IPS-18c (cell line): Measurements from ENCODE around the gene UCP2.
"Not testable (repeated sequence)": the region's sequence is repeated elsewhere in the genome, so short reads cannot be mapped to it uniquely, and the experiment has no call there.

Source experiments
- H3K4me3 ChIP-seq: 2 replicates; pipeline ENCODE4 v1.7.0; 2013; ENCODE audit warnings: low read depth, mild to moderate bottlenecking, low read length, moderate library complexity; ENCODE audit not compliant: insufficient read depth
- H3K9me3 ChIP-seq: one replicate; pipeline ENCODE4 v1.6.1; 2013; ENCODE audit warnings: mild to moderate bottlenecking, low read length, moderate library complexity; ENCODE audit not compliant: control insufficient read depth, insufficient read depth

The UCP2 gene

DNA sequence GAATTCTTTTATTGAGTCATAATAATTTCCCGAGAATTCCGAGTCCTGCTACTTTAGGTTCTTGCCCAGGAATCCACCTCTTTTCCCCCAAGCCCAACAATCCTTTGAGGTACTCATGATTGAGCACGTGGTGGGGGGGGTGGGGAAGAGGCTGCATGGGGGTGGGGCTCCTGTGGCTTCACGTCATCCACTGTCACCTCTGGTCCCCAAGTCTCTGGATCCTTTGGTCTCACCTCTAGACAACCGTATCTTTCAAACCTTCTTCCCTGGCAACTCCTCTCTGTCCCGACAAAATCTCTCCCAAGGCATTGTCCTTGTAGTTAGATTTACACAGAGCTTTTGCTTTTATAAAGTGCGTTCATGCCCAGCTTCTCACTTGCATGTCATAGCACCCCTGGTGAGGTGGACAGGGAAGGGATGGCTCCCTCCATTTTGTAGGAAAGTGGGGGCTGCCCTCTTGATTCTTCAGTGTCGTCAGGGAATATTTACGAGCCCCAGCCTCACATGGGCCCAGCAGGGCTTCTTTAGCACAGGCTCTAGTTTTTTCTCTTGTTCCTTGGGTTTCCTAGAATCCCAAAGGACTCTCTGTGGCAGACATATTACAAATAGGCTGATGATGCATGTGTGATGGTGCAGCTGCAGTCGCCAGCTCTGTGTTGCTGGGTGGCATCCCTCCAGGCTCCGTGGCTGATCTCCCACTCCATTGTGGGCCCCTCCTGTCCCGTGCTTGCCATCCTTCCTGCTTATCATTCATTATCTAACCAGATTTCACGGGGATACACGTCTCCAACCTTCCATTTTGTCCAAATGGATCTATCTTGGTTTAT lies 17.9 kb upstream of the UCP2 start:
- no peak overlapping the region for H3K4me3 ChIP-seq

DNA sequence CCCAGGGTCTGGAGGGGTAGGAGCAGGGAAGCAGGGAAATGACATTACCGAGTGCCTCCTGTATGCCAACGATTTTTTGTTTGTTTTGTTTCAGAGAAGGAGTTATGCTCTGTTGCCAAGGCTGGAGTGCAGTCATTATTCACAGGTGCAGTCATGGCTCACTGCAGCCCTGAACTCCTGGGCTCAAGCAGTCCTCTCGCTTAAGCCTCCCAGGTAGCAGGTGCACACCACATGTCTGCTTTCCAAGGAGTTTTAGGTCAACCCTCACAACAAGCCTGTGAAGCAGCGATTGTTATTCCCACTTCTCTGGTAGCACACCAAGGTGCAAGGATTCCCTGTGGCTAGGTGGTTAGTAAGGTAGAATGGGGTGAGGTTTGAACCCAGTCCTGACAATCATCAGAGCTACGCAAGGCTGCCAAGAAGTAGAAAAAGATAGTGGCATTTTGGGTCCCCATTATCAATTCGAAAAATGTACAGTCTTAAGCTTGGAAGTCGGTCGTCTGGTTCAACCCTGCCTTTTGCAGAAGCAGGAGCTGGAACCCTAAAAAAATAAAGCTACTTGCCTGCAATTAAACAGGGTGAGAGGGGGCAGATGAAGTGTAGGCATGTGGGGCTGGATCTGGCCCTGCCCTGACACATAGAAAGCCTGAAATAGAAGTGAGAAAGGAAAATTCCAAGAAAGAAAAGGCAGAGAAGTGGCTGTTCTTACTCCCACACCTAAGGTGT lies 17.1 kb upstream of the UCP2 start:
- Histone ChIP-seq H3K4me3 (no peak overlapping the region), H3K9me3 (peaks cover 2% of the 10 kb centered on the region)

More for the DNA sequence above, 17.9 kb upstream of the UCP2 start:
- peaks cover 2% of the 10 kb centered on the region for H3K9me3 ChIP-seq

GRCh38 chr11:73998846-73999575 lies 16.4 kb upstream of the UCP2 start:
- H3K9me3 ChIP-seq: peaks cover 2% of the 10 kb centered on the region
- no peak overlapping the region for H3K4me3 ChIP-seq

GRCh38 chr11:73997120-73997770 lies 14.6 kb upstream of the UCP2 start:
- no peaks in the 10 kb centered on the region for H3K9me3 ChIP-seq
- H3K4me3 ChIP-seq: no peak overlapping the region

GRCh38 chr11:73996161-73996747 lies 13.6 kb upstream of the UCP2 start:
- Histone ChIP-seq H3K9me3 (no peaks in the 10 kb centered on the region), H3K4me3 (no peak overlapping the region)

- no peak overlapping the region for H3K4me3 ChIP-seq
Measured at GRCh38 chr11:73995731-73996130, 13.1 kb upstream of the UCP2 start.

GRCh38 chr11:73995247-73995646 lies 12.6 kb upstream of the UCP2 start:
- Histone ChIP-seq H3K4me3 (no peak overlapping the region), H3K9me3 (no peaks in the 10 kb centered on the region)

More at GRCh38 chr11:73995731-73996130, 13.1 kb upstream of the UCP2 start:
- no peaks in the 10 kb centered on the region for H3K9me3 ChIP-seq

DNA sequence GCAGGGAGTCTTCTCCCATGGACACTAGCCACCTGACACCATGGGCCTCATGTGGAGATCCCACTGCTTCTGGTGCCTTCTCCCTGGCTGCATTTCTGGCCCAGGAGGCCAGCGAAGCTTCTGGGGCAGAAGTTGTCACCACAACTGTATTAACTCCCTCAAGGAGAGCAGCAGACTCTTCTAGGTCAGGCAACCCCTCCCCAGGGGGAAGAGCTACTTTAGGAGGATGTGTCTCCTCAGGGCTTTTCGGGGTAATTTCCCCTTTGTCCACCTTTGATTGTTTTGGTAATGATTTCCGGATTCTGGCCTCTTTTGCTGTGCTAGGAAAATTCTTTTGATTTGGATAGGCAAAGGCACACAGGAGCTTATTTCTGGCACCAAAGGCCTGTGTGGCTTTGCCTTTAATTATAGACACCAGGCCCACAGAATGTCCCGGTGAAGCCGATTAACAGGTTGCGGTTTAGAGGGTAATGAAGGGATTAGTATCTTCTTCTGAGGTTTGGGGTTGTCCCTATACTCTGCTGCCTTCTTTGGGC lies 8.9 kb upstream of the UCP2 start:
- Histone ChIP-seq H3K9me3 (no peaks in the 10 kb centered on the region), H3K4me3 (no peak overlapping the region)

DNA sequence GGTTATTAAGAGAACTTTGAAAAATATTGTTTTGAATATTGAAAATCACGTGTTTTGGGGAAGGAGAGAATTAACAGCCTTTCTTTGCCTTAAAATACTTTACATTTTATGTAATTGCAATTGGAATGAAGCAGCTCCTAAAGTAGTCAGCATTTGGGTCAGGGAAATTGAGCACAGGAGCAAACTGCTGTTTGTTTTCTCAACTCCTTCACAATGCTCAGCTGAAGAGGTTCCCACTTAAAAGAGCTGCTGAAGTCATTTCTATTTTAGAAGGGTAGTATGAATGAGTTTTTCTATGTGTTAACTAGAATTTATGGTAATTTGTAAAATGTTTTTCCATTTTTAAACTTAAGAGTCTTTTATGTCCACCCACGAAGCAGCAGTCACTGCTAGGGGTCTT lies 8.1 kb upstream of the UCP2 start:
- H3K9me3 ChIP-seq: no peaks in the 10 kb centered on the region
- H3K4me3 ChIP-seq: no peak overlapping the region

GRCh38 chr11:73989156-73989555 lies 6.5 kb upstream of the UCP2 start:
- no peak overlapping the region for H3K4me3 ChIP-seq
- no peaks in the 10 kb centered on the region for H3K9me3 ChIP-seq

GRCh38 chr11:73988227-73988626 lies 5.6 kb upstream of the UCP2 start:
- Histone ChIP-seq H3K9me3 (no peaks in the 10 kb centered on the region), H3K4me3 (no peak overlapping the region)

GRCh38 chr11:73985661-73986060 lies 3.0 kb upstream of the UCP2 start:
- not testable (repeated sequence) for H3K9me3 ChIP-seq, H3K4me3 ChIP-seq

DNA sequence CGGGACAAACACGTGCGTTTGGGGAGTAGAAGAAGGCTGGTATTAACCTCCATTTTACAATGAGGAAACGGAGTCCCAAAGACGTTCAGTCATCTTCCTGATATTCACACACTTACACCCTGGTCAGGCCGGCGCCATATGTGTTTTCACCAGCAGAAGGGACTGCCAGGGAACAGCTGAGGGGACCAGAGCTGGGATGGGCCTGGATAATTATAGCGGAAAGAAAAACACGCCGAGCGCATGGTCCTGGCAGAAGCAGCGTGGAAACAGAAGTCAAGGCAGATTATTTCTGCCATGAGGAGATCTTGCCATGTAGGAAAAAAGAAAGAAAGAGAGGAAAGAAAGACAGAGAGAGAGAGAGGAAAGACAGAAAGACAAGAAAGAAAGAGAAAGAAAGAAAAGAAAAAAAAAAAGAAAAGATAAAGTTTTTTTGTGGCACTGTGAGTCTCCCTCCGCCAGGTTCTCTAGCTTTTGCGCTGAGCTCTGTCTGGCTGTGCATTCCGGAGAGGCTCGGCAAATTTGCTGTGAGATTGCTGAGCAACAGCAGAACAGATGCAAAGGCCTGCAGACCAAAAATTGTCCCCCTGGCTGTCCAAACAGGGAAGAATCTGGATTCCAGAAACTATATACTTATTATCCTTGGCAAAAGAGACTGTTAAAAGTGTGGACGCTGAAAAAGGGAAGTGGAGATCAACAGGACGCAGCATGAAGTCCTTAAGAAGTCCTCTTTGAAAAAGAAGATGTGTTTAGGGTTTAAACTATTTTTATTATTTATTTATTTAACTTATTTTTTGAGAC lies 1.3 kb upstream of the UCP2 start:
- Histone ChIP-seq H3K9me3 (no peaks in the 10 kb centered on the region), H3K4me3 (peak overlapping the region; percentile 21; the same call in 1 of the 2 replicates)

GRCh38 chr11:73982990-73983740 lies 522 bp upstream of the UCP2 start:
- peak overlapping the region; percentile 61 for H3K4me3 ChIP-seq
- H3K9me3 ChIP-seq: no peaks in the 10 kb centered on the region

DNA sequence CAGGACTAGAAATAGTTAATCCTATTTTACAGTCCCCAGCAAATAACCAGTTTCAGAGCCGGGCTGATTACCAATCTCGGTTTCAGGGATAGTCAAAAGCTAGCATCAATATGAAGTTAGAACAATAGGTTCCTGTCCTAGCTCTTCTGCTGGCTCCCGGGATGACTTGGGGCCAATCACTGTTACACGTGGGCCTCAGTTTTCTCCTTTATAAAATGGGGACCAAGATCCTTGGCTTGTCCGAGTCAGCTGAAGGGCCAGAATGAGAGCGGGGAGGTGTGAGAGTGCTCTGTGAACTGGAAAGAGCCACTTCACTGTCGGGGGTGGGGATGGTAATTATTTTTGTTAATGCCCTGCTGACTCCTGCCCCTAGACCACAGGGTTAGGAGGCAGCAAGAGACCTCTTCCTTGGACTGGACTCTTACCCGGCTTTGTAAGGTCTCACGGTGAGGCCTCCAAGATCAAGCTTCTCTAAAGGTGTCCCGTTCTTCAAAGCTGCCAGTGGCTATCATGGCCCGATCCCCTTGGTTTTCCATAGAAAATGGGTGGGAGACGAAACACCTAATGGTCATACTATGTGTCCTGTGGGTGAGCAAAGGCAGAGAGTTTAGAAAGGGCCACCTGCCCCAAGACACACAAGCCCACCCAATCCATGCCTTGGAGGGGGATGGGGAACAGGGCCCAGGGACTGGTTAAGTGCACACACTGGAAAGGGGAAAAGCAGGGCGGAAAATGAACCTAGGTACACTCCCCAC lies 1.4 kb downstream of the UCP2 start:
- Histone ChIP-seq H3K4me3 (peak overlapping the region; percentile 61; the same call in 1 of the 2 replicates), H3K9me3 (no peaks in the 10 kb centered on the region)
